HepG2 (cell line): ENCODE measurements around the gene PTPRM. TPM values are rescaled to one million over a fixed set of nuclear protein-coding genes. Genes with fewer than 3 reads are reported as not detected.

Source experiments
- ATAC-seq: fragments of 200-7000 bp; cut with Tn5 transposase; 3 replicates; pipeline ENCODE4 v1.9.1; 2020; ENCODE audit warnings: mild to moderate bottlenecking, moderate library complexity
- BruUV-seq: library from RNA; stranded (reverse); fragments of 400-500 nt; replicated peaks from 2 replicates; lab custom pipeline; 2021; lab: Mats Ljungman, UMichigan
- CTCF ChIA-PET: fragments of 300-600 bp; formaldehyde crosslinking; extraction: SDS; loops from one replicate; lab custom pipeline; 2021; ENCODE audit warnings: low total read pairs, inconsistent platforms, low intra/inter-chr PET ratio; lab: Yijun Ruan, JAX
- POLR2A ChIA-PET: fragments of 350-600 bp; sonication (Branson Sonifier 250); formaldehyde crosslinking; loops from one replicate; lab custom pipeline; 2020; ENCODE audit warnings: antibody characterized with exemption, inconsistent platforms; lab: Yijun Ruan, JAX
- DNase-seq: peaks from one replicate; pipeline ENCODE4 v3.0.0-alpha.2; 2015; ENCODE audit warnings: low spot score
- FAIRE-seq: peaks from 3 replicates; lab custom pipeline; 2011; peaks lifted over from hg19 to GRCh38; lab: Jason Lieb, UNC
- H2AFZ ChIP-seq: one replicate; pipeline ENCODE4 v1.6.1; 2011; ENCODE audit warnings: low read length, inconsistent platforms
- H3K27ac ChIP-seq: fragments of 300-600 bp; 3 replicates; pipeline ENCODE4 v1.8.0; 2011; ENCODE audit warnings: mixed run types, mild to moderate bottlenecking, mixed read lengths, low read length, inconsistent platforms; ENCODE audit not compliant: insufficient read depth; ENCODE audit errors: extremely low read length
- H3K27me3 ChIP-seq, 2 experiments: fragments of 200-600 bp in 1 of 2; 2 replicates in 1 of 2; 3 replicates in 1 of 2; pipeline versions ENCODE4 v1.6.0 to v1.8.0; 2011; ENCODE audit warnings: low read length in 2 of 2, mild to moderate bottlenecking in 2 of 2, moderate library complexity in 2 of 2, inconsistent platforms in 1 of 2; ENCODE audit not compliant: insufficient read depth in 2 of 2, control insufficient read depth in 1 of 2
- H3K36me3 ChIP-seq, 2 experiments: fragments of 200-600 bp in 1 of 2; replicated peaks in 1 of 2; 2 replicates in 1 of 2; 3 replicates in 1 of 2; pipeline versions ENCODE4 v1.5.1 to v1.8.0; 2011; ENCODE audit warnings: low read length in 2 of 2, inconsistent platforms in 1 of 2; ENCODE audit not compliant: insufficient read depth in 2 of 2, control insufficient read depth in 1 of 2
- H3K4me1 ChIP-seq: 2 replicates; pipeline ENCODE4 v1.5.1; 2012; ENCODE audit warnings: low read length, inconsistent platforms; ENCODE audit not compliant: insufficient read depth
- H3K4me2 ChIP-seq: 2 replicates; pipeline ENCODE4 v1.6.0; 2011; ENCODE audit warnings: low read depth, low read length, inconsistent platforms
- H3K4me3 ChIP-seq, 3 experiments: fragments of 200-600 bp in 1 of 3; sonication (generic), shearing (Covaris generic) in 1 of 3; replicated peaks in 1 of 3; 2 replicates each; pipeline ENCODE4 v1.5.1; 2011 to 2016; ENCODE audit warnings: low read length in 3 of 3, inconsistent platforms in 2 of 3, low read depth in 2 of 3, mild to moderate bottlenecking in 2 of 3, control low read depth in 1 of 3, mixed read lengths in 1 of 3; ENCODE audit not compliant: insufficient read depth in 1 of 3
- H3K79me2 ChIP-seq: one replicate; pipeline ENCODE4 v1.6.1; 2011; ENCODE audit warnings: low read length, inconsistent platforms; ENCODE audit not compliant: insufficient read depth
- H3K9ac ChIP-seq: 2 replicates; pipeline ENCODE4 v1.6.0; 2011; ENCODE audit warnings: mild to moderate bottlenecking, low read depth, low read length, inconsistent platforms; ENCODE audit not compliant: insufficient read depth
- H3K9me3 ChIP-seq: 2 replicates; pipeline ENCODE4 v1.5.1; 2012; ENCODE audit warnings: mild to moderate bottlenecking, low read length
- H4K20me1 ChIP-seq: 2 replicates; pipeline ENCODE4 v1.6.0; 2011; ENCODE audit warnings: inconsistent platforms, mild to moderate bottlenecking, low read length, moderate library complexity; ENCODE audit not compliant: insufficient read depth
- ASH2L ChIP-seq: fragments of 300-600, 200-600 bp; sonication (generic); IDR thresholded peaks from 2 replicates; pipeline ENCODE4 v1.7.0; 2017; ENCODE audit warnings: low read depth, mild to moderate bottlenecking, moderate library complexity, mixed read lengths, low read length; ENCODE audit not compliant: insufficient read length
- ATF7-NPFF ChIP-seq: sonication (generic); formaldehyde crosslinking; IDR thresholded peaks from 2 replicates; pipeline ENCODE4 v1.8.1; 2023; ENCODE audit warnings: mild to moderate bottlenecking, low read depth, missing genetic modification reagents, moderate library complexity
- KAT8 ChIP-seq: IDR thresholded peaks from 2 replicates; pipeline ENCODE4 v1.6.1; 2016; ENCODE audit warnings: missing genetic modification reagents, missing compliant biosample characterization
- KDM3A ChIP-seq: IDR thresholded peaks from 2 replicates; pipeline ENCODE4 v1.6.1; 2018; ENCODE audit warnings: low read depth, missing compliant biosample characterization
- PHF5A ChIP-seq: IDR thresholded peaks from one replicate; pipeline ENCODE4 v1.6.1; 2018; ENCODE audit warnings: low read depth, missing genetic modification reagents; ENCODE audit not compliant: unreplicated experiment
- POLR2AphosphoS2 ChIP-seq: IDR thresholded peaks from 2 replicates; pipeline ENCODE4 v1.6.1; 2011; ENCODE audit warnings: low read depth, low read length, improper control_type of control experiment
- PRMT3 ChIP-seq: sonication (generic); formaldehyde crosslinking; IDR thresholded peaks from 2 replicates; pipeline ENCODE4 v1.8.1; 2022; ENCODE audit warnings: low read depth, mild to moderate bottlenecking, moderate library complexity, missing genetic modification reagents, borderline replicate concordance
- SMAD3 ChIP-seq: sonication (generic); formaldehyde crosslinking; IDR thresholded peaks from 2 replicates; pipeline ENCODE4 v1.4.0; 2020; ENCODE audit warnings: missing genetic modification reagents
- TAF1 ChIP-seq: sonication (generic); formaldehyde crosslinking; IDR thresholded peaks from 2 replicates; pipeline ENCODE4 v1.4.0; 2020; ENCODE audit warnings: missing genetic modification reagents
- TEAD2 ChIP-seq: sonication (generic); formaldehyde crosslinking; IDR thresholded peaks from 2 replicates; pipeline ENCODE4 v1.9.0; 2021; ENCODE audit warnings: missing genetic modification reagents
- ZFP41 ChIP-seq: sonication (generic); formaldehyde crosslinking; IDR thresholded peaks from 2 replicates; pipeline ENCODE4 v1.4.0; 2020; ENCODE audit warnings: mild to moderate bottlenecking, missing genetic modification reagents, borderline replicate concordance
- ZNF530 ChIP-seq: sonication (generic); formaldehyde crosslinking; IDR thresholded peaks from 2 replicates; pipeline ENCODE4 v1.5.0; 2020; ENCODE audit warnings: low read depth, mild to moderate bottlenecking, missing genetic modification reagents
- WGBS: methylation state at CpG from one replicate; pipeline ENCODE4 v1.1.6; 2017; ENCODE audit warnings: low lambda C conversion rate; 5-methylcytosine and 5-hydroxymethylcytosine counted together
- in situ Hi-C: cut with HindIII; loops from 2 replicates; pipeline ENCODE4 v1.10.0; 2017; ENCODE audit warnings: low pct_unique_long_range_greater_than_20kb; ENCODE audit not compliant: extremely low pct_ligation_motif_present
- intact Hi-C: fragments of 100-400 bp; cut with micrococcal nuclease; formaldehyde crosslinking; loops from one replicate; pipeline ENCODE4 v1.10.0; 2022; ENCODE audit not compliant: unreplicated experiment
- polyA plus RNA-seq, 8 experiments: library from polyadenylated mRNA; depleted of rRNA in 3 of 8; stranded (reverse) in 7 of 8; unstranded in 1 of 8; fragments of >200 nt; fragmentation: Illumina TruSeq in 4 of 8; extraction: Trizol in 4 of 8; gene quantifications; 2 replicates each; pipeline versions ENCODE4 v1.2.1 to v1.2.3, GENCODE V29; 2011 to 2016; ENCODE audit warnings: low read depth in 4 of 8, missing spikeins in 1 of 8, mixed read lengths in 1 of 8; ENCODE audit not compliant: insufficient read depth in 1 of 8
- total RNA-seq, 5 experiments: library from RNA; depleted of rRNA; stranded (reverse); fragments of >200 nt; fragmentation: Illumina TruSeq; extraction: Trizol; gene quantifications; 2 replicates each; pipeline ENCODE4 v1.2.3, GENCODE V29; 2016; ENCODE audit warnings: low read depth in 1 of 5
- TF ChIP-seq, protein P1 (sequence below): sonication (generic); formaldehyde crosslinking; IDR thresholded peaks from 2 replicates; pipeline ENCODE4 v1.5.0; 2020; ENCODE audit warnings: mild to moderate bottlenecking, missing genetic modification reagents

PTPRM gene
- total and polyA plus RNA-seq, 2 of the 13 experiments (the other 11 are each of a cell fraction or from before 2014, with no cell fraction given), result 12.6 to 108 TPM

- CTCF ChIA-PET, result no interaction called here
- no peak for TF ChIP-seq ASH2L
- TF ChIP-seq PRMT3 (CRISPR knock-in tag), result no peak
- TF ChIP-seq SMAD3 (CRISPR knock-in tag), result no peak
- TF ChIP-seq TEAD2 (CRISPR knock-in tag), result no peak
- TF ChIP-seq POLR2AphosphoS2, result no peak
- TF ChIP-seq, protein P1, sequence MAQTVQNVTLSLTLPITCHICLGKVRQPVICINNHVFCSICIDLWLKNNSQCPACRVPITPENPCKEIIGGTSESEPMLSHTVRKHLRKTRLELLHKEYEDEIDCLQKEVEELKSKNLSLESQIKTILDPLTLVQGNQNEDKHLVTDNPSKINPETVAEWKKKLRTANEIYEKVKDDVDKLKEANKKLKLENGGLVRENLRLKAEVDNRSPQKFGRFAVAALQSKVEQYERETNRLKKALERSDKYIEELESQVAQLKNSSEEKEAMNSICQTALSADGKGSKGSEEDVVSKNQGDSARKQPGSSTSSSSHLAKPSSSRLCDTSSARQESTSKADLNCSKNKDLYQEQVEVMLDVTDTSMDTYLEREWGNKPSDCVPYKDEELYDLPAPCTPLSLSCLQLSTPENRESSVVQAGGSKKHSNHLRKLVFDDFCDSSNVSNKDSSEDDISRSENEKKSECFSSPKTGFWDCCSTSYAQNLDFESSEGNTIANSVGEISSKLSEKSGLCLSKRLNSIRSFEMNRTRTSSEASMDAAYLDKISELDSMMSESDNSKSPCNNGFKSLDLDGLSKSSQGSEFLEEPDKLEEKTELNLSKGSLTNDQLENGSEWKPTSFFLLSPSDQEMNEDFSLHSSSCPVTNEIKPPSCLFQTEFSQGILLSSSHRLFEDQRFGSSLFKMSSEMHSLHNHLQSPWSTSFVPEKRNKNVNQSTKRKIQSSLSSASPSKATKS (CRISPR knock-in tag), result no peak
- TF ChIP-seq PHF5A (CRISPR knock-in tag), result no peak
- no peak for TF ChIP-seq ATF7-NPFF (CRISPR knock-in tag)
- TF ChIP-seq ZFP41 (CRISPR knock-in tag), result no peak
- no peak for TF ChIP-seq KDM3A (CRISPR knock-in tag)
- TF ChIP-seq TAF1 (CRISPR knock-in tag), result no peak
- TF ChIP-seq KAT8 (CRISPR knock-in tag), result no peak
- no peak for TF ChIP-seq ZNF530
- TF ChIP-seq, all 625 proteins: peak for 0
- Histone ChIP-seq H3K79me2 (no peaks in the 10 kb centered on the region), H3K9me3 (peaks cover 4% of the 10 kb centered on the region; the same call in 1 of the 2 replicates), H3K4me1 (no peaks in the 10 kb centered on the region), H4K20me1 (no peaks in the 10 kb centered on the region), H2AFZ (no peak overlapping the region), H3K27ac (no peak overlapping the region), H3K9ac (no peak overlapping the region), H3K27me3 (no peaks in the 10 kb centered on the region), H3K4me3 (no peak overlapping the region), H3K4me2 (no peak overlapping the region), H3K36me3 (no peaks in the 10 kb centered on the region)
- DNase-seq (no peak), ATAC-seq (no peak), FAIRE-seq (no peak)
- WGBS, result 100% methylated on average over 1 of the region's 2 CpGs
- POLR2A ChIA-PET, result no interaction called here
- BruUV-seq, result no TSS peak
- in situ Hi-C loops (no loop called here), intact Hi-C loops (no loop called here)
These were observed 144.4 kb downstream of the PTPRM start for GRCh38 chr18:7711495-7711894.
